HepG2 (cell line): ENCODE data around the gene KLHL30. TPM values are rescaled to one million over a fixed set of nuclear protein-coding genes. Genes with fewer than 3 reads are reported as not detected.

Source experiments
- AHDC1 ChIP-seq: sonication (generic); formaldehyde crosslinking; IDR thresholded peaks from 2 replicates; pipeline ENCODE4 v1.5.1; 2020; ENCODE audit warnings: mild to moderate bottlenecking, missing genetic modification reagents, borderline replicate concordance
- ARHGAP35 ChIP-seq: sonication (generic); formaldehyde crosslinking; IDR thresholded peaks from 2 replicates; pipeline ENCODE4 v1.9.0; 2022; ENCODE audit warnings: mild to moderate bottlenecking, inconsistent platforms, moderate library complexity, missing genetic modification reagents, borderline replicate concordance
- GATA4 ChIP-seq: sonication (generic); IDR thresholded peaks from 2 replicates; pipeline ENCODE4 v1.6.1; 2016; ENCODE audit warnings: antibody characterized with exemption, low read depth, borderline replicate concordance
- HNF4G ChIP-seq, 2 experiments: sonication (generic) in 1 of 2; formaldehyde crosslinking in 1 of 2; IDR thresholded peaks; 2 replicates each; pipeline versions ENCODE4 v1.4.0 to v1.6.1; 2011 to 2020; ENCODE audit warnings: borderline replicate concordance in 2 of 2, low read depth in 2 of 2, mild to moderate bottlenecking in 2 of 2, low read length in 1 of 2, missing genetic modification reagents in 1 of 2, moderate library complexity in 1 of 2
- IRF2 ChIP-seq: IDR thresholded peaks from 2 replicates; pipeline ENCODE4 v1.6.1; 2018; ENCODE audit warnings: missing genetic modification reagents, missing compliant biosample characterization
- NCOA2 ChIP-seq: sonication (generic); formaldehyde crosslinking; IDR thresholded peaks from 2 replicates; pipeline ENCODE4 v1.8.0; 2022; ENCODE audit warnings: inconsistent platforms
- PHF8 ChIP-seq: sonication (generic); formaldehyde crosslinking; IDR thresholded peaks from 2 replicates; pipeline ENCODE4 v1.5.0; 2020; ENCODE audit warnings: missing genetic modification reagents
- PITX1 ChIP-seq: sonication (generic); formaldehyde crosslinking; IDR thresholded peaks from 2 replicates; pipeline ENCODE4 v1.5.1; 2020; ENCODE audit warnings: mild to moderate bottlenecking, missing genetic modification reagents
- ZBTB34 ChIP-seq: sonication (generic); formaldehyde crosslinking; IDR thresholded peaks from 2 replicates; pipeline ENCODE4 v1.8.0; 2022; ENCODE audit warnings: mild to moderate bottlenecking, missing genetic modification reagents
- ZFP91 ChIP-seq: sonication (generic); formaldehyde crosslinking; IDR thresholded peaks from 2 replicates; pipeline ENCODE4 v1.9.0; 2022; ENCODE audit warnings: missing genetic modification reagents, mild to moderate bottlenecking, borderline replicate concordance
- ZNF234 ChIP-seq: sonication (generic); formaldehyde crosslinking; conservative IDR thresholded peaks from 2 replicates; pipeline ENCODE4 v1.5.1; 2020; ENCODE audit warnings: mild to moderate bottlenecking, missing genetic modification reagents
- ZNF282 ChIP-seq: fragments of 450-650 bp; IDR thresholded peaks from 2 replicates; pipeline ENCODE4 v1.6.1; 2018; ENCODE audit not compliant: partially characterized antibody
- ZNF34 ChIP-seq: sonication (generic); formaldehyde crosslinking; IDR thresholded peaks from 2 replicates; pipeline ENCODE4 v1.4.0; 2020; ENCODE audit warnings: mild to moderate bottlenecking, missing genetic modification reagents, borderline replicate concordance
- ZNF446 ChIP-seq: sonication (generic); formaldehyde crosslinking; IDR thresholded peaks from 2 replicates; pipeline ENCODE4 v1.5.0; 2020; ENCODE audit warnings: mild to moderate bottlenecking, missing genetic modification reagents
- ZNF564 ChIP-seq: sonication (generic); formaldehyde crosslinking; IDR thresholded peaks from 2 replicates; pipeline ENCODE4 v1.8.1; 2023; ENCODE audit warnings: mild to moderate bottlenecking, missing genetic modification reagents
- ZNF790 ChIP-seq: sonication (generic); formaldehyde crosslinking; IDR thresholded peaks from 2 replicates; pipeline ENCODE4 v1.8.0; 2022; ENCODE audit warnings: missing genetic modification reagents, mild to moderate bottlenecking, borderline replicate concordance
- ZNF792 ChIP-seq: IDR thresholded peaks from 2 replicates; pipeline ENCODE4 v1.6.1; 2016
- ZUFSP ChIP-seq: sonication (generic); formaldehyde crosslinking; IDR thresholded peaks from 2 replicates; pipeline ENCODE4 v1.9.0; 2021; ENCODE audit warnings: missing genetic modification reagents, mild to moderate bottlenecking, borderline replicate concordance
- polyA plus RNA-seq, 8 experiments: library from polyadenylated mRNA; depleted of rRNA in 3 of 8; stranded (reverse) in 7 of 8; unstranded in 1 of 8; fragments of >200 nt; fragmentation: Illumina TruSeq in 4 of 8; extraction: Trizol in 4 of 8; gene quantifications; 2 replicates each; pipeline versions ENCODE4 v1.2.1 to v1.2.3, GENCODE V29; 2011 to 2016; ENCODE audit warnings: low read depth in 4 of 8, missing spikeins in 1 of 8, mixed read lengths in 1 of 8; ENCODE audit not compliant: insufficient read depth in 1 of 8
- total RNA-seq, 5 experiments: library from RNA; depleted of rRNA; stranded (reverse); fragments of >200 nt; fragmentation: Illumina TruSeq; extraction: Trizol; gene quantifications; 2 replicates each; pipeline ENCODE4 v1.2.3, GENCODE V29; 2016; ENCODE audit warnings: low read depth in 1 of 5

KLHL30 gene
- total and polyA plus RNA-seq, 2 of the 13 experiments (the other 11 are each of a cell fraction or from before 2014, with no cell fraction given) = 0.05 TPM; not detected in 1

DNA sequence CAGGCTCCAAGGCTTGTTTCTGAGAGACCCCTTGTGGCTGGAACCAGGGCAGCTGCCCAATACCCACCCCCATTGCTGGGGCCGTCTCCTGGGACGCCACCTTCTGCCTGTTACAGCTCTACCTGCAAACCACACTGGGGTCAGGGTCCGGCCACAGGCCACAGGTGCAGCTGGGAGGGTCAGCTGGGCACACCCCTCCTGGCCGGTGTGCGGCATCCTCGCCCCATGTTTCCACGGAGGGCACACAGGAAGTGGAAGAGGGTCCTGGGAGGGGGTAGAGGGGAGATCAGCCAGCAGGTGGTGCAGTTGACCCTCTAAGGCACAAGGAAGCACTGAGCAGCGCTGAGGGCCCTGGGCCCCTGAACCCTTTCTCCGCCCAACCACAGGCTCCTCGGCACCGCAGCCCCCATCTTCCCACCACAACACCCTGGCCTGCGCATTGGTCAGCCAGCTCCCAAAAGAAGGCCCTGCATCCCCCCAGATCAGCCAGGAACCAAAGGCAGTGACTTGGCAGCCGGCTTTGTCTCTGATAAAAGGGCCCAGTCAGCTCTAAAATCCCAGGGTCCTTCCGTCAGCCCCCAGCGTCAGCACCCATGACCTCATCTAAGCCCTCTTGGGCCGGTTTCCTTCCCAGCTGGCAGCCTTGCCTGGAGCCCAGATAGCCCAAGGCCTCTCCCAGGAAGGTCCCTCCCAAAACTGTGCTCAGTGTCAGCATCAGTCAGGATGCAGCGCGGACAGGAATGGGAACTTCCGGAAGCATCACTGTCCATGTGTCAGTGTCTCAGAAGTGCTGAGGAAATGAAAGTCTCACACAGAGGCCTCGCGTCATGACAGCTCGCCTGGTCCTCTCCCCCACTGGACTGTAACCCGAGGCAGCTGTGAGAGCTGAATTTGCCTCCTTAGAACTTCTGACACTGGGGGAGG, 22.0 kb downstream of the KLHL30 start (continued):
- TF ChIP-seq HNF4G (IDR thresholded peaks at IDR 0.05; ENCODE audit: borderline replicate concordance, low read depth, low read length) = no peak; the same call in 1 of the 2 replicates
- no peak for TF ChIP-seq HNF4G (CRISPR knock-in tag; IDR thresholded peaks at IDR 0.05; ENCODE audit: borderline replicate concordance, low read depth)
- no peak for TF ChIP-seq ZNF446 (CRISPR knock-in tag)
- TF ChIP-seq PITX1 (CRISPR knock-in tag) = peak; percentile 38; the same call in 1 of the 2 replicates
- no peak for TF ChIP-seq ZNF790
- TF ChIP-seq ARHGAP35 (CRISPR knock-in tag) = no peak
- no peak for TF ChIP-seq ZNF792 (CRISPR knock-in tag)
- no peak for TF ChIP-seq ZBTB34
- TF ChIP-seq ZNF34 = no peak
- no peak for TF ChIP-seq NCOA2 (CRISPR knock-in tag)
- TF ChIP-seq ZNF282 = no peak
- no peak for TF ChIP-seq PHF8 (CRISPR knock-in tag)
- 0 out of 2 replicates have a peak, but pooled peaks have one; percentile 53 for TF ChIP-seq ZFP91
- no peak for TF ChIP-seq ZUFSP (CRISPR knock-in tag)
- TF ChIP-seq IRF2 (CRISPR knock-in tag) = no peak
- no peak for TF ChIP-seq GATA4
- TF ChIP-seq ZNF234 (CRISPR knock-in tag) = no peak
- TF ChIP-seq ZNF564 (CRISPR knock-in tag) = no peak
- no peak for TF ChIP-seq AHDC1 (CRISPR knock-in tag)
